ENCODE results near the gene VPS41.
A peak's percentile ranks its signal among the peaks of the same experiment; 100 is the strongest.

The VPS41 gene

GRCh38 chr7:38801786-38802185 lies 107.2 kb downstream of the VPS41 start:
- no peak for DNase-seq (ENCODE audit: low spot score)

- DNase-seq (ENCODE audit: low spot score) = no peak
Observed at GRCh38 chr7:38798552-38799267, 110.3 kb downstream of the VPS41 start.

- DNase-seq (ENCODE audit: low spot score) = peak; percentile 47
Observed at GRCh38 chr7:38796626-38797501, 112.1 kb downstream of the VPS41 start.

- DNase-seq (ENCODE audit: low spot score) = no peak
Observed at GRCh38 chr7:38795593-38795992, 113.4 kb downstream of the VPS41 start.

- no peak for DNase-seq (ENCODE audit: low spot score)
Observed at GRCh38 chr7:38781991-38782390, 127.0 kb downstream of the VPS41 start.

GRCh38 chr7:38777609-38778008 lies 131.4 kb downstream of the VPS41 start:
- DNase-seq (ENCODE audit: low spot score) = no peak

- no peak for DNase-seq (ENCODE audit: low spot score)
Observed at GRCh38 chr7:38775506-38776175, 133.3 kb downstream of the VPS41 start.

GRCh38 chr7:38773430-38773829 lies 135.6 kb downstream of the VPS41 start:
- DNase-seq (ENCODE audit: low spot score) = no peak

- DNase-seq (ENCODE audit: low spot score) = peak; percentile 7
Observed at GRCh38 chr7:38760226-38760625, 148.8 kb downstream of the VPS41 start.

GRCh38 chr7:38759028-38759427 lies 150.0 kb downstream of the VPS41 start:
- DNase-seq (ENCODE audit: low spot score) = no peak

GRCh38 chr7:38757931-38758330 lies 151.1 kb downstream of the VPS41 start:
- DNase-seq (ENCODE audit: low spot score) = no peak

- no peak for DNase-seq (ENCODE audit: low spot score)
Observed at GRCh38 chr7:38756521-38756920, 152.5 kb downstream of the VPS41 start.

- DNase-seq (ENCODE audit: low spot score) = peak; percentile 4
Observed at GRCh38 chr7:38753347-38753746, 155.6 kb downstream of the VPS41 start.

- no peak for DNase-seq (ENCODE audit: low spot score)
Observed at GRCh38 chr7:38751416-38751815, 157.6 kb downstream of the VPS41 start.

GRCh38 chr7:38748056-38748610 lies 160.9 kb downstream of the VPS41 start:
- DNase-seq (ENCODE audit: low spot score) = peak; percentile 17

- DNase-seq (ENCODE audit: low spot score) = no peak
Observed at GRCh38 chr7:38746438-38746837, 162.6 kb downstream of the VPS41 start.

- DNase-seq (ENCODE audit: low spot score) = no peak
Observed at GRCh38 chr7:38744746-38745145, 164.2 kb downstream of the VPS41 start.

GRCh38 chr7:38743899-38744298 lies 165.1 kb downstream of the VPS41 start:
- no peak for DNase-seq (ENCODE audit: low spot score)

- DNase-seq (ENCODE audit: low spot score) = no peak
Observed at GRCh38 chr7:38740041-38740440, 168.9 kb downstream of the VPS41 start.

GRCh38 chr7:38736138-38736537 lies 172.9 kb downstream of the VPS41 start:
- no peak for DNase-seq (ENCODE audit: low spot score)

- DNase-seq (ENCODE audit: low spot score) = no peak
Observed at GRCh38 chr7:38731215-38731614, 177.8 kb downstream of the VPS41 start.

GRCh38 chr7:38728145-38728544 lies 180.8 kb downstream of the VPS41 start:
- DNase-seq (ENCODE audit: low spot score) = no peak
